Mesodermal cell (in vitro differentiated cells): Measurements from ENCODE around the gene ZNF562.

Experiments
- H3K27ac ChIP-seq: 2 replicates; pipeline ENCODE4 v1.7.0; 2013; ENCODE audit warnings: mild to moderate bottlenecking, low read depth, low read length, moderate library complexity; ENCODE audit not compliant: severe bottlenecking
- H3K36me3 ChIP-seq: 2 replicates; pipeline ENCODE4 v1.7.1; 2013; ENCODE audit warnings: mild to moderate bottlenecking, low read length, moderate library complexity; ENCODE audit not compliant: control insufficient read depth, insufficient read depth
- H3K4me1 ChIP-seq: one replicate; pipeline ENCODE4 v1.7.1; 2013; ENCODE audit warnings: mild to moderate bottlenecking, low read length; ENCODE audit not compliant: insufficient read depth, control insufficient read depth, poor library complexity, severe bottlenecking
- H3K4me3 ChIP-seq: 2 replicates; pipeline ENCODE4 v1.7.0; 2013; ENCODE audit warnings: low read length, control low read depth, mild to moderate bottlenecking; ENCODE audit not compliant: insufficient read depth, poor library complexity, severe bottlenecking; ENCODE audit errors: extremely low read depth
- H3K9me3 ChIP-seq: 2 replicates; pipeline ENCODE4 v1.7.1; 2013; ENCODE audit warnings: mild to moderate bottlenecking, low read length, moderate library complexity; ENCODE audit not compliant: control insufficient read depth
- WGBS, 2 experiments: methylation state at CpG; one replicate each; pipeline ENCODE4 v1.1.5; 2013; ENCODE audit warnings: missing lambda C conversion rate in 2 of 2; ENCODE audit not compliant: insufficient coverage in 2 of 2; 5-methylcytosine and 5-hydroxymethylcytosine counted together

Gene ZNF562

GRCh38 chr19:9644472-9644871, 30.4 kb downstream of the ZNF562 start:
- H3K4me1 ChIP-seq: no peaks in the 10 kb centered on the region
- no peaks in the 10 kb centered on the region for H3K9me3 ChIP-seq
- H3K27ac ChIP-seq: no peak overlapping the region
- no peak overlapping the region for H3K4me3 ChIP-seq
- WGBS, 2 experiments: 83 to 88% methylated on average over 1 to 4 of the region's 4 CpGs
- H3K36me3 ChIP-seq: peaks cover 51% of the 10 kb centered on the region

GRCh38 chr19:9641810-9642209, 33.1 kb downstream of the ZNF562 start:
- H3K36me3 ChIP-seq: peaks cover 31% of the 10 kb centered on the region
- no peak overlapping the region for H3K27ac ChIP-seq
- 87 to 91% methylated on average over 4 to 5 of the region's 6 CpGs for WGBS, 2 experiments
- no peaks in the 10 kb centered on the region for H3K9me3 ChIP-seq
- no peak overlapping the region for H3K4me3 ChIP-seq
- no peaks in the 10 kb centered on the region for H3K4me1 ChIP-seq

GRCh38 chr19:9640956-9641355, 33.9 kb downstream of the ZNF562 start:
- Histone ChIP-seq H3K4me1 (no peaks in the 10 kb centered on the region), H3K36me3 (peaks cover 30% of the 10 kb centered on the region), H3K9me3 (no peaks in the 10 kb centered on the region), H3K4me3 (no peak overlapping the region), H3K27ac (no peak overlapping the region)
- 89 to 100% methylated on average over 1 of the region's 1 CpG for WGBS, 2 experiments

GRCh38 chr19:9636018-9636417, 38.9 kb downstream of the ZNF562 start:
- WGBS, 2 experiments: 88 to 91% methylated on average over 2 to 5 of the region's 5 CpGs
- no peak overlapping the region for H3K4me3 ChIP-seq
- no peaks in the 10 kb centered on the region for H3K4me1 ChIP-seq
- H3K9me3 ChIP-seq: no peaks in the 10 kb centered on the region
- peaks cover 25% of the 10 kb centered on the region for H3K36me3 ChIP-seq
- no peak overlapping the region for H3K27ac ChIP-seq

GRCh38 chr19:9627856-9628255, 47.0 kb downstream of the ZNF562 start:
- H3K9me3 ChIP-seq: no peaks in the 10 kb centered on the region
- no peaks in the 10 kb centered on the region for H3K4me1 ChIP-seq
- no peak overlapping the region for H3K27ac ChIP-seq
- no CpG with 5 or more reads among the region's 2 CpGs for WGBS, 2 experiments
- H3K36me3 ChIP-seq: peaks cover 18% of the 10 kb centered on the region
- H3K4me3 ChIP-seq: no peak overlapping the region

GRCh38 chr19:9622531-9622930, 52.4 kb downstream of the ZNF562 start:
- Histone ChIP-seq H3K4me1 (no peaks in the 10 kb centered on the region), H3K4me3 (peak overlapping the region; percentile 92), H3K36me3 (peaks cover 26% of the 10 kb centered on the region), H3K27ac (peak overlapping the region; percentile 79), H3K9me3 (no peaks in the 10 kb centered on the region)
- 40 to 86% methylated on average over 1 of the region's 2 CpGs for WGBS, 2 experiments

- no peaks in the 10 kb centered on the region for H3K4me1 ChIP-seq
- H3K4me3 ChIP-seq: peak within 1 kb of the TSS; percentile 92
- H3K27ac ChIP-seq: peak within 1 kb of the TSS; percentile 100
- peaks cover 3% of the 10 kb centered on the region for H3K9me3 ChIP-seq
- 4 to 5% methylated on average over 27 to 31 of the region's 33 CpGs for WGBS, 2 experiments
- peaks cover 38% of the 10 kb centered on the region for H3K36me3 ChIP-seq
Observed at GRCh38 chr19:9621156-9622037, 53.5 kb downstream of the ZNF562 start, which contains the start of gene ZNF561. Gene ZNF561, minus strand, starts transcription at chr19:9621232. Its CDS starts 1,776 bp downstream, at chr19:9619456.

- 1 to 2% methylated on average over 12 to 14 of the region's 16 CpGs for WGBS, 2 experiments
- peak overlapping the region; percentile 100 for H3K27ac ChIP-seq
- peaks cover 44% of the 10 kb centered on the region for H3K36me3 ChIP-seq
- H3K4me1 ChIP-seq: no peaks in the 10 kb centered on the region
- H3K9me3 ChIP-seq: peaks cover 3% of the 10 kb centered on the region
- H3K4me3 ChIP-seq: peak overlapping the region; percentile 92
Observed at GRCh38 chr19:9620842-9621155, 54.1 kb downstream of the ZNF562 start.

- Histone ChIP-seq H3K4me1 (no peaks in the 10 kb centered on the region), H3K36me3 (peaks cover 87% of the 10 kb centered on the region), H3K27ac (no peak overlapping the region), H3K4me3 (no peak overlapping the region), H3K9me3 (peaks cover 33% of the 10 kb centered on the region)
Observed at GRCh38 chr19:9615844-9616243, 59.1 kb downstream of the ZNF562 start.

- Histone ChIP-seq H3K9me3 (peaks cover 53% of the 10 kb centered on the region), H3K27ac (no peak overlapping the region), H3K4me3 (no peak overlapping the region), H3K4me1 (no peaks in the 10 kb centered on the region), H3K36me3 (peaks cover 81% of the 10 kb centered on the region)
- 100% methylated on average over 2 of the region's 2 CpGs; no CpG with 5 or more reads in 1 of the 2 experiments for WGBS, 2 experiments
Observed at GRCh38 chr19:9610484-9611113, 64.3 kb downstream of the ZNF562 start.

GRCh38 chr19:9608912-9609311, 66.0 kb downstream of the ZNF562 start:
- Histone ChIP-seq H3K4me1 (no peaks in the 10 kb centered on the region), H3K27ac (no peak overlapping the region), H3K36me3 (peaks cover 64% of the 10 kb centered on the region), H3K4me3 (no peak overlapping the region), H3K9me3 (peaks cover 46% of the 10 kb centered on the region)
- WGBS, 2 experiments: 100% methylated on average over 1 to 3 of the region's 5 CpGs
